H1 (cell line): ENCODE measurements around the gene CORO1A. TPM values are rescaled to one million over a fixed set of nuclear protein-coding genes. Genes with fewer than 3 reads are reported as not detected.

Experiments
- CTBP2 ChIP-seq: IDR thresholded peaks from 2 replicates; pipeline ENCODE4 v1.7.0; 2011; ENCODE audit warnings: borderline replicate concordance, mild to moderate bottlenecking, moderate library complexity, mixed read lengths, low read length; ENCODE audit not compliant: insufficient read depth, insufficient read length
- polyA plus RNA-seq, 7 experiments: library from polyadenylated mRNA; depleted of rRNA in 3 of 7; stranded (reverse) in 5 of 7; unstranded in 2 of 7; fragments of >200 nt in 5 of 7; fragments of 200-250 nt in 2 of 7; gene quantifications; 1 replicate in 5 of 7; 2 replicates in 1 of 7; 4 replicates in 1 of 7; pipeline versions ENCODE4 v1.2.1 to v1.2.3, GENCODE V29; 2011 to 2013; ENCODE audit warnings: missing spikeins in 2 of 7, mixed read lengths in 2 of 7
- total RNA-seq: library from RNA; stranded (reverse); fragmentation: NEBNext Ultra II Directional; extraction: Animal tissue kit (Norgen Biotek cat#: 25700); gene quantifications from 2 replicates; pipeline ENCODE4 v1.2.1, GENCODE V29; 2021

CORO1A gene
- total and polyA plus RNA-seq, 2 of the 8 experiments (the other 6 are each of a cell fraction or from before 2014, with no cell fraction given): 10.9 to 11.7 TPM

GRCh38 chr16:30179195-30179594, 4.2 kb upstream of the CORO1A start (continued):
- TF ChIP-seq CTBP2: no peak
